Peyer's patch (tissue), 4 donors: ENCODE results near the gene TMCC3. TPM values are rescaled to one million over a fixed set of nuclear protein-coding genes. Genes with fewer than 3 reads are reported as not detected.
A peak's percentile ranks its signal among the peaks of the same experiment; 100 is the strongest.

Experiments
- DNase-seq, 3 donors: peaks; one replicate each; pipeline ENCODE4 v3.0.0-alpha.2; 2017 to 2019
- H3K27ac ChIP-seq, 4 donors: fragments of 200-600 bp; sonication (generic); one replicate each; pipeline ENCODE4 v1.5.1; 2016 to 2019
- H3K27me3 ChIP-seq, 2 donors: fragments of 200-600 bp; sonication (generic); one replicate each; pipeline ENCODE4 v1.5.1; 2019
- H3K36me3 ChIP-seq, 3 donors: fragments of 200-600 bp; sonication (generic); one replicate each; pipeline ENCODE4 v1.5.1; 2016 to 2019
- H3K4me1 ChIP-seq, 4 donors: fragments of 200-600 bp; sonication (generic); one replicate each; pipeline ENCODE4 v1.5.1; 2016 to 2019
- H3K4me3 ChIP-seq, 4 donors: fragments of 200-600 bp; sonication (generic); 1 replicate in 3 of 4; 2 replicates in 1 of 4; pipeline ENCODE4 v1.5.1; 2016 to 2019; ENCODE audit warnings: mild to moderate bottlenecking in 1 of 4
- H3K9me3 ChIP-seq, 4 donors: fragments of 200-600 bp; sonication (generic); one replicate each; pipeline ENCODE4 v1.5.1; 2016 to 2019; ENCODE audit warnings: mild to moderate bottlenecking in 1 of 4
- POLR2A ChIP-seq, 2 donors: fragments of 450-650 bp; IDR thresholded peaks; one replicate each; pipeline ENCODE4 v1.5.1; 2017; ENCODE audit warnings: antibody characterized with exemption in 2 of 2, mild to moderate bottlenecking in 2 of 2, moderate library complexity in 2 of 2
- total RNA-seq, 4 donors: library from RNA; depleted of rRNA; stranded (reverse); fragments of >200 nt; gene quantifications; one replicate each; pipeline ENCODE4 v1.1.0, GENCODE V29; 2016
- TF ChIP-seq, protein P1 (sequence below), 6 experiments: fragments of 450-650 bp in 4 of 6; fragments of 200-600 bp in 2 of 6; sonication (generic) in 1 of 6; IDR thresholded peaks; one replicate each; pipeline ENCODE4 v1.5.1; 2017 to 2019; ENCODE audit warnings: antibody characterized with exemption in 6 of 6, mild to moderate bottlenecking in 3 of 6, moderate library complexity in 1 of 6

Gene TMCC3
- total RNA-seq, 4 donors from 2014 or later, result 15.7 to 50.3 (median 32.1) TPM

DNA sequence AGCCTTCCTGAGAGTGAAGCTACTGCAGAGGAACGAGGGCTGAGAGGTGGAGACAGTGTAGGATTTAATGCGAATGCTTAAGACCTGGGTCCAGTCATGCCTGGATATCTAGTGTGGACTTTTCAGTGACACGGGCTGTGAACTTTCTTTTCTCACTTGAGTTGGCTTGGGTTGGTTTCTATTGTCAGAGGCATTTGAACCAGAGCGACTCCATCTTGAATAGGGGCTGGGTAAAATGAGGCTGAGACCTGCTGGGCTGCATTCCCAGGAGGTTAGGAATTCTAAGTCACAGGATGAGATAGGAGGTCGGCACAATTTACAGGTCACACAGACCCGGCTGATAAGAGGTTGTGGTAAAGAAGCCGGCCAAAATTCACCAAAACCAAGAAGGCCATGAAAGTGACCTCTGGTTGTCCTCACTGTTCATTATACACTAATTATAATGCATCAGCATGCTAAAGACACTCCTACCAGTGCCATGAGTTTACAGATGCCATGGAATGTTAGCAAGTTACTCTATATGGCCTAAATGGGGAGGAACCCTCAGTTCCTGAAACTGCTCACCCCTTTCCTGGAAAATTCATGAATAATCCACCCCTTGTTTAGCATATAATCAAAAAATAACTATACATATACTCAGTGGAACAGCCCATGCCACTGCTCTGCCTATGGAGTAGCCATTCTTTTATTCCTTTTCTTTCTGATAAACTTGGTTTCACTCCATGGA lies 34.2 kb upstream of the TMCC3 start:
- DNase-seq, result no peak
- TF ChIP-seq, protein P1, sequence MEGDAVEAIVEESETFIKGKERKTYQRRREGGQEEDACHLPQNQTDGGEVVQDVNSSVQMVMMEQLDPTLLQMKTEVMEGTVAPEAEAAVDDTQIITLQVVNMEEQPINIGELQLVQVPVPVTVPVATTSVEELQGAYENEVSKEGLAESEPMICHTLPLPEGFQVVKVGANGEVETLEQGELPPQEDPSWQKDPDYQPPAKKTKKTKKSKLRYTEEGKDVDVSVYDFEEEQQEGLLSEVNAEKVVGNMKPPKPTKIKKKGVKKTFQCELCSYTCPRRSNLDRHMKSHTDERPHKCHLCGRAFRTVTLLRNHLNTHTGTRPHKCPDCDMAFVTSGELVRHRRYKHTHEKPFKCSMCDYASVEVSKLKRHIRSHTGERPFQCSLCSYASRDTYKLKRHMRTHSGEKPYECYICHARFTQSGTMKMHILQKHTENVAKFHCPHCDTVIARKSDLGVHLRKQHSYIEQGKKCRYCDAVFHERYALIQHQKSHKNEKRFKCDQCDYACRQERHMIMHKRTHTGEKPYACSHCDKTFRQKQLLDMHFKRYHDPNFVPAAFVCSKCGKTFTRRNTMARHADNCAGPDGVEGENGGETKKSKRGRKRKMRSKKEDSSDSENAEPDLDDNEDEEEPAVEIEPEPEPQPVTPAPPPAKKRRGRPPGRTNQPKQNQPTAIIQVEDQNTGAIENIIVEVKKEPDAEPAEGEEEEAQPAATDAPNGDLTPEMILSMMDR (IDR thresholded peaks at IDR 0.05), result no peak
- TF ChIP-seq POLR2A (IDR thresholded peaks at IDR 0.05), result no peak
- Histone ChIP-seq H3K36me3 (no peaks in the 10 kb centered on the region), H3K4me1 (no peaks in the 10 kb centered on the region), H3K27me3 (no peaks in the 10 kb centered on the region), H3K9me3 (no peaks in the 10 kb centered on the region), H3K4me3 (no peak overlapping the region), H3K27ac (no peak overlapping the region)

DNA sequence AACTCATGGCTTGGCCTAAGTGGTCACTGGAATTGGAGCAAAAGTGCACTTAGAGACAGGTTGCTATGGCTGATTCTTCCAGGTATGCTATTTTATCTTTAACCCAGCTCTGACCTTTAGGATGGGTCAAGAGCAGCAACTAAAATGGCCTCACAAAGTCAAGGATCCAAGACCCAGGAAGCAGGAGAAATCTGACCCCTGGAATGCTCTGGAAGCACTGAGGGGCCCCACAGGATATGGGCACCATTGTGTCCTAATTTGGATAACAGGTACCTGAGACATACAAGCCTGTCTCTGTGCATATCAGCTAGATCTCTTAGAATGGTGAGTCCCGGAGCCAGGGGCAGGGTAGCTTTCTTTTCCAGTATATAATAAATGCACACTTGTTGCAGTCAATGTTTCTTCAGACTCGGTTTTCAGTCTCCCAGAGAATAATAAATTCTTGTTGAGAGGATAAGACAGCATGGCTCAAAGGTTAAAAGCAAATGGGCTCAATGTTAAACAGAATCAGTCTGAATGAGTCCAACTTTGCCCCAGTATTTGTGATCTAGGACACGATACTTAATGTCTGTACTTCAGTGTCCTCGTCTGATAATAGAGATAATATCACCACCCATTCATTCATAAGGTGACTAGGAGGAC lies 29.3 kb upstream of the TMCC3 start:
- Histone ChIP-seq H3K4me3 (no peak overlapping the region), H3K9me3 (no peaks in the 10 kb centered on the region), H3K4me1 (no peaks in the 10 kb centered on the region), H3K27me3 (no peaks in the 10 kb centered on the region), H3K27ac (no peak overlapping the region), H3K36me3 (no peaks in the 10 kb centered on the region)
- TF ChIP-seq, protein P1 (IDR thresholded peaks at IDR 0.05), result no peak
- TF ChIP-seq POLR2A (IDR thresholded peaks at IDR 0.05), result no peak
- DNase-seq, result no peak

DNA sequence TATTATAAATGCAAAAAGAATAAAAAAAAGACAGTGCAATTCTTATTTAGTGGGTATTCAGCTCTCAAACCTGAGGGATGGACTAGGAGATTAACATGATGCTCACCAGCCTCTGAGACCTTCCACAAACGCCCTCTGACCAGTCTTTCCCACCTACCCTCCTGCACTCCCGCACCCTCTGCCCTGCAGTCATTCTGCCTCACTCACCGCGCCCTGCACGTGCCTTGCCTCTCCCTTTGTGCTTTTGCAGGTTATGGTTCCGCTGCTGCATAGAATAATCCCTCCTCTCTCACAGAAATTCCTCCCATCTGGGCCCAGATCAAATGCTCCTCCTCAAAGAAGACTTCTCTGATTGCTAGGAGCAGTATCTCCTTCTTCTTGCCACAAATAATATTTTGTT lies 28.5 kb upstream of the TMCC3 start:
- Histone ChIP-seq H3K36me3 (no peaks in the 10 kb centered on the region), H3K4me1 (no peaks in the 10 kb centered on the region), H3K27ac (no peak overlapping the region), H3K27me3 (no peaks in the 10 kb centered on the region), H3K4me3 (no peak overlapping the region), H3K9me3 (no peaks in the 10 kb centered on the region)
- no peak for TF ChIP-seq POLR2A (IDR thresholded peaks at IDR 0.05)
- TF ChIP-seq, protein P1 (IDR thresholded peaks at IDR 0.05), result no peak
- DNase-seq, result no peak

DNA sequence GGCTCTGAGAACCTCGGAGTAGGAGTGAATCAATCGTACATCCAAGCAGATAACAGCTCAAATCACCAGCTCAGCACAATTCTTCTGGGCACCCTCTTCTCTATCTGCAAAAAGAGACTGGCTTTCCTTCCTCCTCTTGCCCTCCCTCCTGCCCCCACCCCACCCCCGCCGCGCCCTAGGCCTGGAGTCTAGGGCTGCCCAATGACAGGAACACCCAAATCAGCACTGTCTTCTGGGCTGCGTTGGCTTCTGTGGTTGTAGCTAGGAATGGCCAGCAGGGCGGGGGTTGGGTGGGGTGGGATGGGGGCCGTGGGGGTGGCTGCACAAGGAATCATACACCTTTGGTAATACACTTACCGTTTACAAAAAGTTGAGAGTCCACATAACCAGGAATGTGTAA lies 28.0 kb upstream of the TMCC3 start:
- H3K27ac ChIP-seq, result no peak overlapping the region
- TF ChIP-seq POLR2A (IDR thresholded peaks at IDR 0.05), result no peak
- TF ChIP-seq, protein P1 (IDR thresholded peaks at IDR 0.05), result no peak
- DNase-seq, result no peak
- H3K4me1 ChIP-seq, result no peaks in the 10 kb centered on the region
- no peaks in the 10 kb centered on the region for H3K27me3 ChIP-seq
- no peaks in the 10 kb centered on the region for H3K36me3 ChIP-seq
- H3K4me3 ChIP-seq, result no peak overlapping the region
- no peaks in the 10 kb centered on the region for H3K9me3 ChIP-seq

DNA sequence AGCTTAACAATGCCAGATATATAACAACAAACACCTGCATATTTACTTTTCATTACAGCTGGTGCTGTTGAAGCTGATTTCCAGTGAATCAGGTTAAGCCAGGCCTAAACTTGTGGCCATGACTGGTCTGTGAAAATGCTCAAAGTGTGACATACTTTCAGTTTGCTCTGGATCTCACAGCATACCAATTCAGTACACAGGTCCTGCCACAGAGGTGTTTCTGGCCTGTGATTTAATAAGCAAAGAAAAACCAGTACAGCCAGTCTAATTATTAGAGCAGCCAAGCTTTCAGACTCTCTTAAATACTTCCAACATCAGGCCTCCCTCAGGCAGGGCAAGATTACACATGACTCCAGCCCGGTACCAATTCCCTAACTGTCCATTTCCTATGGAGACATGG lies 27.4 kb upstream of the TMCC3 start:
- H3K4me1 ChIP-seq, result no peaks in the 10 kb centered on the region
- no peak overlapping the region for H3K4me3 ChIP-seq
- no peaks in the 10 kb centered on the region for H3K36me3 ChIP-seq
- DNase-seq, result no peak
- peak overlapping the region in 1 of 4 donors; percentile 75 for H3K27ac ChIP-seq
- H3K27me3 ChIP-seq, result no peaks in the 10 kb centered on the region
- no peak for TF ChIP-seq POLR2A (IDR thresholded peaks at IDR 0.05)
- TF ChIP-seq, protein P1 (IDR thresholded peaks at IDR 0.05), result no peak
- no peaks in the 10 kb centered on the region for H3K9me3 ChIP-seq
